WTC11 (cell line): Measurements from ENCODE around the gene RPRM. TPM values are rescaled to one million over a fixed set of nuclear protein-coding genes. Genes with fewer than 3 reads are reported as not detected.

Source experiments
- ATAC-seq: fragments of 200-7000 bp; cut with Tn5 transposase; 2 replicates; pipeline ENCODE4 v1.10.0; 2021; ENCODE audit warnings: mild to moderate bottlenecking, moderate library complexity
- CTCF ChIA-PET: fragments of 300-600 bp; sonication (Branson Sonifier 250); formaldehyde crosslinking; loops from one replicate; lab custom pipeline; 2021; ENCODE audit warnings: antibody characterized with exemption; lab: Charles Lee
- POLR2A ChIA-PET: fragments of 350-600 bp; sonication (Branson Sonifier 250); formaldehyde crosslinking; loops from one replicate; lab custom pipeline; 2021; ENCODE audit warnings: antibody characterized with exemption; lab: Charles Lee
- DNase-seq: peaks from one replicate; pipeline ENCODE4 v3.0.0; 2021; ENCODE audit warnings: low spot score
- H3K27ac Mint-ChIP-seq: 2 replicates; pipeline ENCODE4 v1.8.0; 2021; ENCODE audit warnings: mixed read lengths
- H3K27me3 Mint-ChIP-seq: 2 replicates; pipeline ENCODE4 v1.8.0; 2021; ENCODE audit warnings: low read depth, mild to moderate bottlenecking, moderate library complexity, mixed read lengths
- H3K36me3 Mint-ChIP-seq: 2 replicates; pipeline ENCODE4 v1.8.0; 2021; ENCODE audit warnings: mixed read lengths
- H3K4me1 Mint-ChIP-seq: 2 replicates; pipeline ENCODE4 v1.8.0; 2022; ENCODE audit warnings: mixed read lengths
- H3K4me3 Mint-ChIP-seq: 2 replicates; pipeline ENCODE4 v1.8.0; 2021; ENCODE audit warnings: mild to moderate bottlenecking, moderate library complexity, mixed read lengths
- H3K9me3 Mint-ChIP-seq: 2 replicates; pipeline ENCODE4 v1.8.0; 2021; ENCODE audit warnings: mixed read lengths
- EMX1 ChIP-seq: fragments of 250-450 bp; sonication (Bioruptor Pico); IDR thresholded peaks from 2 replicates; pipeline ENCODE4 v1.8.0; 2021; ENCODE audit warnings: mild to moderate bottlenecking
- ESRRA ChIP-seq: sonication (generic); formaldehyde crosslinking; IDR thresholded peaks from 2 replicates; pipeline ENCODE4 v1.8.1; 2022; ENCODE audit warnings: mild to moderate bottlenecking, missing genetic modification reagents, borderline replicate concordance
- FOXP1 ChIP-seq: sonication (generic); formaldehyde crosslinking; IDR thresholded peaks from 2 replicates; pipeline ENCODE4 v1.8.0; 2022; ENCODE audit warnings: missing genetic modification reagents, mild to moderate bottlenecking, moderate library complexity, borderline replicate concordance
- MXD4 ChIP-seq: fragments of 250-450 bp; sonication (Bioruptor Pico); IDR thresholded peaks from 2 replicates; pipeline ENCODE4 v1.8.0; 2021; ENCODE audit warnings: mild to moderate bottlenecking, moderate library complexity, borderline replicate concordance
- MYBL2 ChIP-seq: sonication (generic); formaldehyde crosslinking; IDR thresholded peaks from 2 replicates; pipeline ENCODE4 v1.8.1; 2023; ENCODE audit warnings: mild to moderate bottlenecking, moderate library complexity, missing genetic modification reagents
- NR2C2 ChIP-seq: sonication (generic); formaldehyde crosslinking; IDR thresholded peaks from 2 replicates; pipeline ENCODE4 v1.8.0; 2022; ENCODE audit warnings: mild to moderate bottlenecking, missing genetic modification reagents
- PRRX2 ChIP-seq: fragments of 250-450 bp; sonication (Bioruptor Pico); IDR thresholded peaks from 2 replicates; pipeline ENCODE4 v1.8.0; 2021; ENCODE audit warnings: mild to moderate bottlenecking
- SMAD3 ChIP-seq: sonication (generic); formaldehyde crosslinking; IDR thresholded peaks from 2 replicates; pipeline ENCODE4 v1.8.0; 2022; ENCODE audit warnings: missing genetic modification reagents, mild to moderate bottlenecking, borderline replicate concordance
- SMAD4 ChIP-seq: sonication (generic); formaldehyde crosslinking; IDR thresholded peaks from 2 replicates; pipeline ENCODE4 v1.8.0; 2022; ENCODE audit warnings: mild to moderate bottlenecking, missing genetic modification reagents
- SOX15 ChIP-seq: fragments of 250-450 bp; sonication (Bioruptor Pico); IDR thresholded peaks from 2 replicates; pipeline ENCODE4 v1.9.0; 2021; ENCODE audit warnings: mild to moderate bottlenecking
- SP1 ChIP-seq: sonication (generic); formaldehyde crosslinking; conservative IDR thresholded peaks from 2 replicates; pipeline ENCODE4 v1.8.1; 2022; ENCODE audit warnings: missing genetic modification reagents
- TCF7 ChIP-seq: sonication (generic); formaldehyde crosslinking; IDR thresholded peaks from 2 replicates; pipeline ENCODE4 v1.8.0; 2022; ENCODE audit warnings: mild to moderate bottlenecking, low read depth, missing genetic modification reagents, moderate library complexity
- ZNF121 ChIP-seq: sonication (generic); formaldehyde crosslinking; IDR thresholded peaks from 2 replicates; pipeline ENCODE4 v1.8.0; 2023; ENCODE audit warnings: missing genetic modification reagents
- ZNF232 ChIP-seq: sonication (generic); formaldehyde crosslinking; IDR thresholded peaks from 2 replicates; pipeline ENCODE4 v1.8.0; 2022; ENCODE audit warnings: mild to moderate bottlenecking, missing genetic modification reagents
- ZNF416 ChIP-seq: fragments of 250-450 bp; sonication (Bioruptor Pico); IDR thresholded peaks from 2 replicates; pipeline ENCODE4 v1.9.0; 2021; ENCODE audit warnings: mild to moderate bottlenecking, inconsistent platforms
- ZNF671 ChIP-seq: fragments of 250-450 bp; sonication (Bioruptor Pico); IDR thresholded peaks from 2 replicates; pipeline ENCODE4 v1.8.0; 2021; ENCODE audit warnings: mild to moderate bottlenecking
- total RNA-seq: library from RNA; stranded (reverse); gene quantifications from 3 replicates; pipeline ENCODE4 v1.2.3, GENCODE V29; 2021
- TF ChIP-seq, protein P1 (sequence below): sonication (generic); formaldehyde crosslinking; IDR thresholded peaks from 2 replicates; pipeline ENCODE4 v1.8.1; 2023; ENCODE audit warnings: mild to moderate bottlenecking, missing genetic modification reagents, moderate library complexity
- TF ChIP-seq, protein P2 (sequence below): sonication (generic); formaldehyde crosslinking; conservative IDR thresholded peaks from 2 replicates; pipeline ENCODE4 v1.8.1; 2022; ENCODE audit warnings: mild to moderate bottlenecking, missing genetic modification reagents
- TF ChIP-seq, protein P3 (sequence below): fragments of 250-450 bp; sonication (Bioruptor Pico); IDR thresholded peaks from 2 replicates; pipeline ENCODE4 v1.8.0; 2021; ENCODE audit warnings: mild to moderate bottlenecking
- TF ChIP-seq, protein P4 (sequence below): fragments of 250-450 bp; sonication (Bioruptor Pico); IDR thresholded peaks from 2 replicates; pipeline ENCODE4 v1.9.0; 2021; ENCODE audit warnings: mild to moderate bottlenecking
- TF ChIP-seq, protein P5 (sequence below): fragments of 250-450 bp; sonication (Bioruptor Pico); IDR thresholded peaks from 2 replicates; pipeline ENCODE4 v1.9.0; 2021; ENCODE audit warnings: mild to moderate bottlenecking, borderline replicate concordance

Gene RPRM
- total RNA-seq, 1 experiment from 2014 or later = 28.1 TPM

DNA sequence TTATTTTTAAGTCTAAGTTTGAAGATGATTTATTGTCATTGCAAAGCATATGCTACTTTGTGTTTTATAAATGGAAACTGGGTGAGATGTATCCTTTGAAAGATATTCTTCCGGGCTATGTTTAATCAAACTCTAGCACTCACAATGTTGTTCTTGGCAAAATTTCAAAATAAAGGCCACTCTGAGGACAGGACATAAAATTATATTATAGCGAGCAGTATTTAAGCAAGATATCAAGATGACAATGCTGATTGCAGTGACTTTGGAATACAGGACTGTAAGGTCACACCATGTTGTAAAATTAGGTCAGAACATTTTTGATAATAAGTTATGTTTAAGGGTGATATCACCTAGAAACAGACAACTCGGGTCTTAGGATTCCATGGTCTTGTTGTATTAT lies 14.2 kb downstream of the RPRM start:
- ATAC-seq = no peak
- Mint-ChIP-seq H3K9me3 (no peaks in the 10 kb centered on the region), H3K27ac (no peak overlapping the region), H3K27me3 (no peaks in the 10 kb centered on the region; the same call in 1 of the 2 replicates), H3K4me1 (peaks cover 19% of the 10 kb centered on the region), H3K36me3 (no peaks in the 10 kb centered on the region), H3K4me3 (no peak overlapping the region)
- TF ChIP-seq ZNF121 (CRISPR knock-in tag) = no peak
- POLR2A ChIA-PET = no interaction called here
- no peak for DNase-seq
- CTCF ChIA-PET = no interaction called here

DNA sequence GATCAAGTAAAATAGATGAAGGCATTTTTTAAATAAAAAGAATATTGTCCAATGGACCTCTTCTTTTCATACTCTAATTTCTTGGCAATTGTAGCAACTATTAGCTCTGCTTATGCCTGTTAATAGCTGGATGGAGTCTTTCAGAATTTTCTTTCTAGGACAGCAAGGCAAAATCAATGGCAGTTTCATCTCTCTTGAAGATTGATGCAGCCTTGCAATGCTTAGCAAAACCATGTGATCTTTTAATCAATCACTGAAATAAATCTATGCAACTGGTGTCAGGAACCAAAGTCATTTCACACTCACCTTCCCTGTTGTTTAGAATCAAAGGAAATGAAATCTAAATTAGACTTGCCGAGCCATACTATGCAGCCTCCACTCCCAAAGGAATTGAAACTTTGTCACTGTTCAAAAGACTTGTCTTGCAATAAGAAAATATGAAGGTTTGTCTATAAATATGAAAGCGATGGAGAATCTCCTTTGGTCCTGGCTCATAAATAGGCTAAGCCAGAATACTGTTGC lies 16.2 kb downstream of the RPRM start:
- ATAC-seq (no peak), DNase-seq (no peak)
- Mint-ChIP-seq H3K4me3 (no peak overlapping the region), H3K27me3 (peaks cover 4% of the 10 kb centered on the region), H3K4me1 (peaks cover 30% of the 10 kb centered on the region), H3K9me3 (no peaks in the 10 kb centered on the region), H3K27ac (no peak overlapping the region), H3K36me3 (no peaks in the 10 kb centered on the region)
- no peak for TF ChIP-seq ZNF232 (CRISPR knock-in tag)
- no peak for TF ChIP-seq MXD4
- TF ChIP-seq SMAD4 = no peak
- no peak for TF ChIP-seq NR2C2
- TF ChIP-seq, protein P1, sequence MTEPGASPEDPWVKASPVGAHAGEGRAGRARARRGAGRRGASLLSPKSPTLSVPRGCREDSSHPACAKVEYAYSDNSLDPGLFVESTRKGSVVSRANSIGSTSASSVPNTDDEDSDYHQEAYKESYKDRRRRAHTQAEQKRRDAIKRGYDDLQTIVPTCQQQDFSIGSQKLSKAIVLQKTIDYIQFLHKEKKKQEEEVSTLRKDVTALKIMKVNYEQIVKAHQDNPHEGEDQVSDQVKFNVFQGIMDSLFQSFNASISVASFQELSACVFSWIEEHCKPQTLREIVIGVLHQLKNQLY (CRISPR knock-in tag) = no peak
- TF ChIP-seq FOXP1 (CRISPR knock-in tag) = no peak
- no peak for TF ChIP-seq ZNF416 (CRISPR knock-in tag)
- TF ChIP-seq TCF7 = no peak
- TF ChIP-seq SOX15 (CRISPR knock-in tag) = no peak
- no peak for TF ChIP-seq SP1 (CRISPR knock-in tag)
- ChIA-PET POLR2A (interaction anchor here (1.0 kb wide), 1 partner anchor 8 kb away, joined by 3 read pairs; no protein-coding TSS in a partner anchor), CTCF (interaction anchor here (1.3 kb wide), 1 partner anchor 16 kb away, joined by 6 read pairs; the partner anchor contains the start of gene RPRM)

DNA sequence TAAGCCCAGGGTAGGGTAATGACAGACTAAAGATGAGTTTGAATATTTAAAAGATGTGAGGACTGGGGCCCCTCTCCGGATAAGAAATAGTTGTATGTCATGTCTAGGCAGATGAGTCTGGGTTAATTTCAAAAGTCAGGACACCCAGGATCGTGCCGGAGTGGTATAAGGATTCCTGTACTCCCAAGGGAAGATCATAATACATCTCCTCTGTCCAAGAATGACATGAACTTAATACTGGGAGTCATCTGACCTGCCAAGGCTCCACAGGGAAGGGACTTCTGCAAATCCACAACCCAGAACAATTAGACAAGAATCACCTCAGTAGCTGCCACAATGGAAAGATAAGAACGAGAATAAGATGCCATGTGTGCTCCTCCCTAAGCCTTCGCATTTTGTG lies 17.1 kb downstream of the RPRM start:
- ATAC-seq = peak; percentile 26
- Mint-ChIP-seq H3K4me1 (peaks cover 33% of the 10 kb centered on the region), H3K27ac (no peak overlapping the region), H3K36me3 (no peaks in the 10 kb centered on the region), H3K4me3 (no peak overlapping the region), H3K9me3 (no peaks in the 10 kb centered on the region), H3K27me3 (peaks cover 4% of the 10 kb centered on the region)
- ChIA-PET POLR2A (interaction anchor here (1.0 kb wide), 1 partner anchor 9 kb away, joined by 3 read pairs; no protein-coding TSS in a partner anchor), CTCF (interaction anchor here (0.7 to 1.3 kb wide), 3 partner anchors 17 to 676 kb away, joined by 3 to 6 read pairs (median 3); partner anchors contain the start of gene RPRM)
- TF ChIP-seq MYBL2 = no peak
- DNase-seq = no peak

DNA sequence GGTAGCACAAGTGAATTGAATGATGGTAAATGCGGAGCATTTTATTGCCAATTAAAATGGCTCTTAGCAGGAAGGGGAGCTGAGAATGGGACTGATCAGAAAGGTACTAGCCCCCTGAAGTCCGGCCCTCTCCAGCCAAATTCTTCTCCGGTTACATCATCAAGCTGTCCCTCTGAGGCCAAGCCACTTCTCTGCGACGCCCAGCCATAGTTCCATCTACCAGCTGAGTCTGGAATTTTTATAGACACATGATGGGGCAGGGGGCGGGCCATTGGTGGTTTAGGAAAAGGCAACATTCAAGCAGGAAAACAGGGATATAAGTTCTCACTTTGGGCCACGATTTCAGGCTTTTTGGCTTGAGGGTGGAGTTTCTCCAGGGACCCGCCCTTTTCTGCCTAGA lies 22.7 kb downstream of the RPRM start:
- H3K4me3 Mint-ChIP-seq = no peak overlapping the region
- peak; percentile 36 for DNase-seq
- TF ChIP-seq ESRRA (no peak), ZNF671 (CRISPR knock-in tag) (no peak), EMX1 (CRISPR knock-in tag) (no peak), SMAD3 (CRISPR knock-in tag) (no peak), PRRX2 (CRISPR knock-in tag) (no peak)
- TF ChIP-seq, protein P2, sequence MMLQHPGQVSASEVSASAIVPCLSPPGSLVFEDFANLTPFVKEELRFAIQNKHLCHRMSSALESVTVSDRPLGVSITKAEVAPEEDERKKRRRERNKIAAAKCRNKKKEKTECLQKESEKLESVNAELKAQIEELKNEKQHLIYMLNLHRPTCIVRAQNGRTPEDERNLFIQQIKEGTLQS (CRISPR knock-in tag) = no peak
- TF ChIP-seq, protein P3, sequence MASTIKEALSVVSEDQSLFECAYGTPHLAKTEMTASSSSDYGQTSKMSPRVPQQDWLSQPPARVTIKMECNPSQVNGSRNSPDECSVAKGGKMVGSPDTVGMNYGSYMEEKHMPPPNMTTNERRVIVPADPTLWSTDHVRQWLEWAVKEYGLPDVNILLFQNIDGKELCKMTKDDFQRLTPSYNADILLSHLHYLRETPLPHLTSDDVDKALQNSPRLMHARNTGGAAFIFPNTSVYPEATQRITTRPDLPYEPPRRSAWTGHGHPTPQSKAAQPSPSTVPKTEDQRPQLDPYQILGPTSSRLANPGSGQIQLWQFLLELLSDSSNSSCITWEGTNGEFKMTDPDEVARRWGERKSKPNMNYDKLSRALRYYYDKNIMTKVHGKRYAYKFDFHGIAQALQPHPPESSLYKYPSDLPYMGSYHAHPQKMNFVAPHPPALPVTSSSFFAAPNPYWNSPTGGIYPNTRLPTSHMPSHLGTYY = no peak
- TF ChIP-seq, protein P4, sequence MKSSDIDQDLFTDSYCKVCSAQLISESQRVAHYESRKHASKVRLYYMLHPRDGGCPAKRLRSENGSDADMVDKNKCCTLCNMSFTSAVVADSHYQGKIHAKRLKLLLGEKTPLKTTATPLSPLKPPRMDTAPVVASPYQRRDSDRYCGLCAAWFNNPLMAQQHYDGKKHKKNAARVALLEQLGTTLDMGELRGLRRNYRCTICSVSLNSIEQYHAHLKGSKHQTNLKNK (CRISPR knock-in tag) = no peak
- TF ChIP-seq, protein P5, sequence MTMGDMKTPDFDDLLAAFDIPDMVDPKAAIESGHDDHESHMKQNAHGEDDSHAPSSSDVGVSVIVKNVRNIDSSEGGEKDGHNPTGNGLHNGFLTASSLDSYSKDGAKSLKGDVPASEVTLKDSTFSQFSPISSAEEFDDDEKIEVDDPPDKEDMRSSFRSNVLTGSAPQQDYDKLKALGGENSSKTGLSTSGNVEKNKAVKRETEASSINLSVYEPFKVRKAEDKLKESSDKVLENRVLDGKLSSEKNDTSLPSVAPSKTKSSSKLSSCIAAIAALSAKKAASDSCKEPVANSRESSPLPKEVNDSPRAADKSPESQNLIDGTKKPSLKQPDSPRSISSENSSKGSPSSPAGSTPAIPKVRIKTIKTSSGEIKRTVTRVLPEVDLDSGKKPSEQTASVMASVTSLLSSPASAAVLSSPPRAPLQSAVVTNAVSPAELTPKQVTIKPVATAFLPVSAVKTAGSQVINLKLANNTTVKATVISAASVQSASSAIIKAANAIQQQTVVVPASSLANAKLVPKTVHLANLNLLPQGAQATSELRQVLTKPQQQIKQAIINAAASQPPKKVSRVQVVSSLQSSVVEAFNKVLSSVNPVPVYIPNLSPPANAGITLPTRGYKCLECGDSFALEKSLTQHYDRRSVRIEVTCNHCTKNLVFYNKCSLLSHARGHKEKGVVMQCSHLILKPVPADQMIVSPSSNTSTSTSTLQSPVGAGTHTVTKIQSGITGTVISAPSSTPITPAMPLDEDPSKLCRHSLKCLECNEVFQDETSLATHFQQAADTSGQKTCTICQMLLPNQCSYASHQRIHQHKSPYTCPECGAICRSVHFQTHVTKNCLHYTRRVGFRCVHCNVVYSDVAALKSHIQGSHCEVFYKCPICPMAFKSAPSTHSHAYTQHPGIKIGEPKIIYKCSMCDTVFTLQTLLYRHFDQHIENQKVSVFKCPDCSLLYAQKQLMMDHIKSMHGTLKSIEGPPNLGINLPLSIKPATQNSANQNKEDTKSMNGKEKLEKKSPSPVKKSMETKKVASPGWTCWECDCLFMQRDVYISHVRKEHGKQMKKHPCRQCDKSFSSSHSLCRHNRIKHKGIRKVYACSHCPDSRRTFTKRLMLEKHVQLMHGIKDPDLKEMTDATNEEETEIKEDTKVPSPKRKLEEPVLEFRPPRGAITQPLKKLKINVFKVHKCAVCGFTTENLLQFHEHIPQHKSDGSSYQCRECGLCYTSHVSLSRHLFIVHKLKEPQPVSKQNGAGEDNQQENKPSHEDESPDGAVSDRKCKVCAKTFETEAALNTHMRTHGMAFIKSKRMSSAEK (CRISPR knock-in tag) = no peak

More for the DNA sequence above, 22.7 kb downstream of the RPRM start:
- peak; percentile 80 for ATAC-seq
- Mint-ChIP-seq H3K27ac (no peak overlapping the region), H3K4me1 (peaks cover 42% of the 10 kb centered on the region), H3K9me3 (no peaks in the 10 kb centered on the region), H3K36me3 (no peaks in the 10 kb centered on the region), H3K27me3 (peaks cover 4% of the 10 kb centered on the region; the same call in 1 of the 2 replicates)
- POLR2A ChIA-PET = interaction anchor here (0.6 kb wide), 1 partner anchor 431 kb away, joined by 5 read pairs; no protein-coding TSS in a partner anchor
- CTCF ChIA-PET = interaction anchor here (0.9 to 1.2 kb wide), 2 partner anchors 21 to 169 kb away, joined by 3 to 4 read pairs; no protein-coding TSS in a partner anchor
